Measurements from ENCODE around the gene GRIK4. TPM values are rescaled to one million over a fixed set of nuclear protein-coding genes. Genes with fewer than 3 reads are reported as not detected.

The GRIK4 gene
- total and polyA plus RNA-seq, 4 donors = 0.05 to 0.25 (median 0.06) TPM; not detected in 1

DNA sequence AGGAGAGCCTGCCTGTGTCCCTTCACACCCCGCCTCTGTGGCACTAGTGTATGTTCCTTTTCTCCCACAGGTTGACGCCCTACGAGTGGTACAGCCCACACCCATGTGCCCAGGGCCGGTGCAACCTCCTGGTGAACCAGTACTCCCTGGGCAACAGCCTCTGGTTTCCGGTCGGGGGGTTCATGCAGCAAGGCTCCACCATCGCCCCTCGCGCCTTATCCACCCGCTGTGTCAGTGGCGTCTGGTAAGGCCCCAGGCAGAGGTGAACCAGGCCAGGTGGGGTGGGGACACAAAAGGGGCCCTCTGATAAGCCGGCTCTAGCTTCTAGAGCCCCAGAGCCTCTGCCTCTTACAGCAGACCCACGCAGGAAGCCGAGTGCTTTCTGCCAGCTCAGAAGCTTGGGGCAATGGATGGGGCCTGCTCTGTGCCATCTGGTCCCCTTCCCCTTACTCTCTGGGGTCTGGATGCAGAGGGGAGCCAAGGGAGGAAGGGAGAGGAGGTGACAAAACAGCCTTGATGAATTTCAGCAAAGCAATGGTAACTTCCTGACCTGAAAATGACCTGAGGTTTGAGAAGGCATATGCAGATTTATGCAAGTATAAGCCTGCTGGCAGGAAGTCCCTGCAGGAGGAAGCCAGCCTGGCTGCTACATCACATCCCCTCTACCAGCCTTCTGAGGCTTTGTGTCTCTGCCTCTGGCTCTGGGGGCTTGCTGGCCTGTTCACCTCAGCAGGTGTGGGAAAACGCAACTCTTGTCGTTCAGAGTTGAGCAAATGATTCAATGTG is 445.4 kb downstream of the GRIK4 start:
- Histone ChIP-seq H3K27ac (ENCODE audit: low read depth in 1 of 2, low read length in 2 of 2) (no peak overlapping the region), H3K9ac (ENCODE audit: low read depth in 1 of 2, low read length in 2 of 2) (no peak overlapping the region), H3K36me3 (ENCODE audit: control insufficient read depth in 4 of 4, insufficient read depth in 3 of 4, low read depth in 1 of 4, low read length in 3 of 4) (no peaks in the 10 kb centered on the region), H3K4me3 (ENCODE audit: low read depth in 1 of 3, low read length in 3 of 3) (no peak overlapping the region), H3K9me3 (ENCODE audit: control insufficient read depth in 4 of 4, low read length in 3 of 4) (no peaks in the 10 kb centered on the region), H3K27me3 (ENCODE audit: control insufficient read depth in 4 of 4, insufficient read depth in 4 of 4, low read length in 3 of 4) (no peaks in the 10 kb centered on the region), H3K4me1 (ENCODE audit: control insufficient read depth in 4 of 4, insufficient read depth in 4 of 4, low read length in 3 of 4) (peaks cover 0 to 6% (median 3%) of the 10 kb centered on the region in 4 donors)
- no peak for DNase-seq (ENCODE audit: low spot score)
- WGBS = 89% methylated on average over 16 of the region's 16 CpGs
- no peak for TF ChIP-seq TAF1 (conservative IDR thresholded peaks at IDR 0.05)
- TF ChIP-seq JUND (IDR thresholded peaks at IDR 0.05) = no peak
- no peak for TF ChIP-seq FOXA1 (IDR thresholded peaks at IDR 0.05)
- TF ChIP-seq, protein P1, sequence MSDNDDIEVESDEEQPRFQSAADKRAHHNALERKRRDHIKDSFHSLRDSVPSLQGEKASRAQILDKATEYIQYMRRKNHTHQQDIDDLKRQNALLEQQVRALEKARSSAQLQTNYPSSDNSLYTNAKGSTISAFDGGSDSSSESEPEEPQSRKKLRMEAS (IDR thresholded peaks at IDR 0.05) = no peak
- no peak for TF ChIP-seq NR2F2 (IDR thresholded peaks at IDR 0.05)
- TF ChIP-seq, protein P2, sequence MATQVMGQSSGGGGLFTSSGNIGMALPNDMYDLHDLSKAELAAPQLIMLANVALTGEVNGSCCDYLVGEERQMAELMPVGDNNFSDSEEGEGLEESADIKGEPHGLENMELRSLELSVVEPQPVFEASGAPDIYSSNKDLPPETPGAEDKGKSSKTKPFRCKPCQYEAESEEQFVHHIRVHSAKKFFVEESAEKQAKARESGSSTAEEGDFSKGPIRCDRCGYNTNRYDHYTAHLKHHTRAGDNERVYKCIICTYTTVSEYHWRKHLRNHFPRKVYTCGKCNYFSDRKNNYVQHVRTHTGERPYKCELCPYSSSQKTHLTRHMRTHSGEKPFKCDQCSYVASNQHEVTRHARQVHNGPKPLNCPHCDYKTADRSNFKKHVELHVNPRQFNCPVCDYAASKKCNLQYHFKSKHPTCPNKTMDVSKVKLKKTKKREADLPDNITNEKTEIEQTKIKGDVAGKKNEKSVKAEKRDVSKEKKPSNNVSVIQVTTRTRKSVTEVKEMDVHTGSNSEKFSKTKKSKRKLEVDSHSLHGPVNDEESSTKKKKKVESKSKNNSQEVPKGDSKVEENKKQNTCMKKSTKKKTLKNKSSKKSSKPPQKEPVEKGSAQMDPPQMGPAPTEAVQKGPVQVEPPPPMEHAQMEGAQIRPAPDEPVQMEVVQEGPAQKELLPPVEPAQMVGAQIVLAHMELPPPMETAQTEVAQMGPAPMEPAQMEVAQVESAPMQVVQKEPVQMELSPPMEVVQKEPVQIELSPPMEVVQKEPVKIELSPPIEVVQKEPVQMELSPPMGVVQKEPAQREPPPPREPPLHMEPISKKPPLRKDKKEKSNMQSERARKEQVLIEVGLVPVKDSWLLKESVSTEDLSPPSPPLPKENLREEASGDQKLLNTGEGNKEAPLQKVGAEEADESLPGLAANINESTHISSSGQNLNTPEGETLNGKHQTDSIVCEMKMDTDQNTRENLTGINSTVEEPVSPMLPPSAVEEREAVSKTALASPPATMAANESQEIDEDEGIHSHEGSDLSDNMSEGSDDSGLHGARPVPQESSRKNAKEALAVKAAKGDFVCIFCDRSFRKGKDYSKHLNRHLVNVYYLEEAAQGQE (IDR thresholded peaks at IDR 0.05) = no peak
- TF ChIP-seq YY1 (IDR thresholded peaks at IDR 0.05) = no peak
- no peak for TF ChIP-seq RAD21 (IDR thresholded peaks at IDR 0.05)
- TF ChIP-seq HNF4G (IDR thresholded peaks at IDR 0.05) = no peak

DNA sequence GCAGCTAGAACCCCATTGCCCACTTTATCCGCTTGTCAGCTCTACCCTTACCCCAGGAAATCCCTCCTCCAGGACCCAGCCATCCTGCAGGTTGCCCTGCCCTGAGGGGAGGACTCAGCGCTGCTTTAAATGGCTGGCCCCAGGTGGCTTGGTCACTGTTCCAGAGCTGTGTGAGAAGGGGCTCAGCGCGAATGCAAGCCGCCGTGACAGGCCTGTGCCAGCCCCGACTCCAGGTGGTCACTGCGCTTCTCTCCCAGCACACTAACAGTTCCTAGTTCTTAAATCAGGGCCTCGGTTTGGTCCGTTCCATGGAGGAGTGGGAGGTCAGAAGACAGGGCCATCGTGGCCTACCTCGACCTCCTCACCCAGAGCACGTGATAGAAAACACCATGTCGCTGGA is 446.6 kb downstream of the GRIK4 start:
- TF ChIP-seq HNF4A (conservative IDR thresholded peaks at IDR 0.05) (no peak), HNF4G (IDR thresholded peaks at IDR 0.05) (no peak), SP1 (IDR thresholded peaks at IDR 0.05) (no peak), GABPA (IDR thresholded peaks at IDR 0.05 in 1 of 2, conservative IDR thresholded peaks at IDR 0.05 in 1 of 2) (no peak), YY1 (IDR thresholded peaks at IDR 0.05) (no peak), NR2F2 (IDR thresholded peaks at IDR 0.05) (no peak), FOXA2 (IDR thresholded peaks at IDR 0.05) (no peak)
- TF ChIP-seq, protein P1 (IDR thresholded peaks at IDR 0.05) = no peak
- TF ChIP-seq, protein P3, sequence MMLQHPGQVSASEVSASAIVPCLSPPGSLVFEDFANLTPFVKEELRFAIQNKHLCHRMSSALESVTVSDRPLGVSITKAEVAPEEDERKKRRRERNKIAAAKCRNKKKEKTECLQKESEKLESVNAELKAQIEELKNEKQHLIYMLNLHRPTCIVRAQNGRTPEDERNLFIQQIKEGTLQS (IDR thresholded peaks at IDR 0.05) = no peak
- TF ChIP-seq, protein P4, sequence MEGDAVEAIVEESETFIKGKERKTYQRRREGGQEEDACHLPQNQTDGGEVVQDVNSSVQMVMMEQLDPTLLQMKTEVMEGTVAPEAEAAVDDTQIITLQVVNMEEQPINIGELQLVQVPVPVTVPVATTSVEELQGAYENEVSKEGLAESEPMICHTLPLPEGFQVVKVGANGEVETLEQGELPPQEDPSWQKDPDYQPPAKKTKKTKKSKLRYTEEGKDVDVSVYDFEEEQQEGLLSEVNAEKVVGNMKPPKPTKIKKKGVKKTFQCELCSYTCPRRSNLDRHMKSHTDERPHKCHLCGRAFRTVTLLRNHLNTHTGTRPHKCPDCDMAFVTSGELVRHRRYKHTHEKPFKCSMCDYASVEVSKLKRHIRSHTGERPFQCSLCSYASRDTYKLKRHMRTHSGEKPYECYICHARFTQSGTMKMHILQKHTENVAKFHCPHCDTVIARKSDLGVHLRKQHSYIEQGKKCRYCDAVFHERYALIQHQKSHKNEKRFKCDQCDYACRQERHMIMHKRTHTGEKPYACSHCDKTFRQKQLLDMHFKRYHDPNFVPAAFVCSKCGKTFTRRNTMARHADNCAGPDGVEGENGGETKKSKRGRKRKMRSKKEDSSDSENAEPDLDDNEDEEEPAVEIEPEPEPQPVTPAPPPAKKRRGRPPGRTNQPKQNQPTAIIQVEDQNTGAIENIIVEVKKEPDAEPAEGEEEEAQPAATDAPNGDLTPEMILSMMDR (IDR thresholded peaks at IDR 0.05; ENCODE audit: low read depth, low read length, missing input control) = no peak
- TF ChIP-seq, protein P5, sequence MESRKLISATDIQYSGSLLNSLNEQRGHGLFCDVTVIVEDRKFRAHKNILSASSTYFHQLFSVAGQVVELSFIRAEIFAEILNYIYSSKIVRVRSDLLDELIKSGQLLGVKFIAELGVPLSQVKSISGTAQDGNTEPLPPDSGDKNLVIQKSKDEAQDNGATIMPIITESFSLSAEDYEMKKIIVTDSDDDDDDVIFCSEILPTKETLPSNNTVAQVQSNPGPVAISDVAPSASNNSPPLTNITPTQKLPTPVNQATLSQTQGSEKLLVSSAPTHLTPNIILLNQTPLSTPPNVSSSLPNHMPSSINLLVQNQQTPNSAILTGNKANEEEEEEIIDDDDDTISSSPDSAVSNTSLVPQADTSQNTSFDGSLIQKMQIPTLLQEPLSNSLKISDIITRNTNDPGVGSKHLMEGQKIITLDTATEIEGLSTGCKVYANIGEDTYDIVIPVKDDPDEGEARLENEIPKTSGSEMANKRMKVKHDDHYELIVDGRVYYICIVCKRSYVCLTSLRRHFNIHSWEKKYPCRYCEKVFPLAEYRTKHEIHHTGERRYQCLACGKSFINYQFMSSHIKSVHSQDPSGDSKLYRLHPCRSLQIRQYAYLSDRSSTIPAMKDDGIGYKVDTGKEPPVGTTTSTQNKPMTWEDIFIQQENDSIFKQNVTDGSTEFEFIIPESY (IDR thresholded peaks at IDR 0.05) = no peak
- Histone ChIP-seq H3K9ac (ENCODE audit: low read depth in 1 of 2, low read length in 2 of 2) (no peak overlapping the region), H3K9me3 (ENCODE audit: control insufficient read depth in 4 of 4, low read length in 3 of 4) (no peaks in the 10 kb centered on the region), H3K27ac (ENCODE audit: low read depth in 1 of 2, low read length in 2 of 2) (no peak overlapping the region), H3K4me1 (ENCODE audit: control insufficient read depth in 4 of 4, insufficient read depth in 4 of 4, low read length in 3 of 4) (no peaks in the 10 kb centered on the region), H3K4me3 (ENCODE audit: low read depth in 1 of 3, low read length in 3 of 3) (no peak overlapping the region), H3K36me3 (ENCODE audit: control insufficient read depth in 4 of 4, insufficient read depth in 3 of 4, low read depth in 1 of 4, low read length in 3 of 4) (no peaks in the 10 kb centered on the region), H3K27me3 (ENCODE audit: control insufficient read depth in 4 of 4, insufficient read depth in 4 of 4, low read length in 3 of 4) (no peaks in the 10 kb centered on the region)
- WGBS = 95% methylated on average over 14 of the region's 14 CpGs
- no peak for DNase-seq (ENCODE audit: low spot score)

Data from liver (tissue), 9 donors.